PC-9 (cell line): ENCODE data around the gene CD27.
"Not testable (repeated sequence)": the region's sequence is repeated elsewhere in the genome, so short reads cannot be mapped to it uniquely, and the experiment has no call there.

Source experiments
- CTCF ChIP-seq: fragments of 200-600 bp; sonication (generic); conservative IDR thresholded peaks from 2 replicates; pipeline ENCODE4 v1.6.1; 2017; ENCODE audit warnings: mixed run types, antibody characterized with exemption, mild to moderate bottlenecking, moderate library complexity
- EZH2 ChIP-seq: fragments of 200-600 bp; sonication (generic); IDR thresholded peaks from 2 replicates; pipeline ENCODE4 v1.8.0; 2017; ENCODE audit warnings: antibody characterized with exemption, low read depth

- not testable (repeated sequence) for TF ChIP-seq CTCF, EZH2
These were observed 30.6 kb downstream of the CD27 start for GRCh38 chr12:6475233-6475975.
